CD4-positive, alpha-beta T cell treated with Interleukin-10 for 1 hour (primary cell): ENCODE results near the gene ILKAP.
"Not testable (repeated sequence)": the region's sequence is repeated elsewhere in the genome, so short reads cannot be mapped to it uniquely, and the experiment has no call there.

Experiments used
- DNase-seq: peaks from one replicate; pipeline ENCODE4 v3.0.0-alpha.2; 2020

The ILKAP gene

GRCh38 chr2:238190445-238190844 is 13.1 kb downstream of the ILKAP start:
- DNase-seq: no peak

- DNase-seq: no peak
These were observed 15.6 kb downstream of the ILKAP start for GRCh38 chr2:238187618-238188548.

DNA sequence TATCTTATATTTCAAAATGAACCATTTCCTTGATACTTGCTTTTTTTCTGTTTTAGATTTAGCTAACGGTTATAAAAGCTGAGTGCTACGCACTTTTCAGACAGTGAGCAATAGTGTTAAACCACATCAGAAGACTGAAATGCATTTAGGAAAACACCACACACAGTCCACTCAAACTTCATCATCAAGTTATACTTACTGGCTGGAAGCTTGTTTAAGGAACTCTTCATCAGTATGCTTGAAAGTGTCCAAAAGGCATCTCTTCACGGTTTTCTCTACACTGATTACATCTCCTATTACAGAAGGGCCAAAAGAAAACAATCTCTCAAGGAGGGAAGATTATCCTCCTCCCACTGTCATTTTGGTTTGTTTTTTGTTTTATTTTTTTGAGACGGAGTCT is 19.7 kb downstream of the ILKAP start:
- no peak for DNase-seq

DNA sequence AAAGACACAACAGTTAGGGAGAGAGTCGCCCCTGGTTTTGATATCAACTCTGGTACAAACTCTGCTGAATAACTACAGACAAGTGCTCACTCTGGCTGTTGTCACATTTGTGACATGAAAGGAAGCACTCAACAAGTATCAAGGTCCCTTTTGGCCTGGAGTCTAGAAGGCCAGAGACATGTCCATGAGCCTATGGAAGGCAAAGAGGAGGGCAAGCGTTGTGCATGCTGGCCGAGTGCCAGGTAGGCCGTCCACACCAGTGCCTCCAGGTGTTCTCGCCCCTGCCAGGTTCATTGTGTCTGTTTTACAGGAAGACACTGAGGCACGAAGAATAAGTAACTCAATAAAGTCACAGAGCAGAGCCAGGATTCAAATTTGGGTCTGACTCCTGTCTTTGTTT is 21.1 kb downstream of the ILKAP start:
- DNase-seq: no peak

DNA sequence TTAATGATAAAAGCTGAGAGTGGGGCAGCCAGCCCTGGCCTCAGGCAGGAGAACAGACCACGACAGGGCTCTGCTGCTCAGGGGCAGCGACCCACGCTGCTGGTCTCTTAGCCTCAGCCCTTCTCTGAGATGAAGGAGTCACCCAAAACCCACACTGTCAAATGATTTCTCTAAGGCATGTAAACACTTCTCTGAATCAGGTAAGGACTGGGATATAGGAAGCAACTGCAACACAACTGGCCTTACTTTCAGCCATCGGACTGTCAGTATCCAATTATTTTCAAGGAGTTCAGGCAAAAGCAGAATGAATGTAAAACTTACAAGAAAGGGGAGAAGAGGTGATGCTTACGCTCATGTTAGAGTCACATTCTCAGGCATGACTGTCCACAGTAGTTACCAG is 22.9 kb downstream of the ILKAP start:
- no peak for DNase-seq

DNA sequence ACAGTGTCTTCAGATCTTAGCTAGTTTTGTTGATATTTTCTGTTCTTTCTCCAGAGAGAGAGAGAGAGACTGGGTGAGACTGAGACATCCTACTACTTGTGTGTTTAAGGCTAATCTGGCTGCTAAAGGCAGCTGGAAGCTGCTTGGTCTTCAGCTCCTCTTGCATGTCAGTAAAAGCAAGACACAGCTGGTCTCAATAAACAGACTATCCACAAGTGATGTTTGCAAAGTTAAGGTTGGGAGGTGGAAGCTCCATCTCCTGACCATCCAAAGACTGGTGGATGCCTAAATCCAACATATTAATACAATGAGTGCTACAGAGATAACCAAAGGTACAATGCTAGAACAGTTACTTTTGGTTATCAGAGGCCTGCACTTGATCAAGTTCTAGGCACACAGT is 26.9 kb downstream of the ILKAP start:
- no peak for DNase-seq

DNA sequence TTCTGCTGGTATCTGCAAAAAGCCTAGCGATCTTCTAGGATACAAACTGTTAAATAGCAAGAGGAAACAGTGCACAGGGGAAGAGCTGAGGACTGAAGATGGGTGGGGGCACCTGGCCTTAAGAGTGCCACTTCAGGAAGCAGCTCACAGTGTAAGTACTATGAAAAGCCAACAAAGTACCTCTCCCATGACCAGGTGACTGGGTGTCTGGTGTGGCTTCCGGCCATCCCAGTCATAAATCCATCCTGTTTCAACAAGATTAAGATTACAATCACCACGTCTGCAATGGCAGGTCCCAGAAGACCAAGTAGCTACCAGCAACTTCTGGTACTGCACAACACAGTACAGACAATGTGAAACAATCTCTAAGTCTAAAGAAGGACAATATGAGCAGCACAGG is 28.8 kb downstream of the ILKAP start:
- no peak for DNase-seq

GRCh38 chr2:238174291-238174690 is 29.2 kb downstream of the ILKAP start:
- no peak for DNase-seq

DNA sequence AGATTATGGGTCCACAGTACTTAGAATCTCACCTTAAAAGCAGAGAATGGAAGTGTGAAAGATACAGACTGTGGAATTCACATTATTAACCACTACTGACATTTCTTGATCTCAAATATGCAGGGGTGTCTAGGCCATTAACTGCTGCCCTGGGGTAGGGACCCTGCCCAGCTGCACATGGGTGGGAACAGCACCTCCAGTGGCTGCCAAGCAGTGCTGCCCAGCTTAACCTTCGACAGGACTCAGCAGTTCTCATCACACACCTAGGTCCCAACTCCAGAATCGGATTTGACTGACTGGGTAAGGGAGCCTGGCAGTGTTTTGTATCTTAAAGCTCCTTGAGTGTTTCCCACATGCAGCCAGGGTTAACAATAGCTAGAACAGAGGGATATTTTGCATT is 29.8 kb downstream of the ILKAP start:
- no peak for DNase-seq

DNA sequence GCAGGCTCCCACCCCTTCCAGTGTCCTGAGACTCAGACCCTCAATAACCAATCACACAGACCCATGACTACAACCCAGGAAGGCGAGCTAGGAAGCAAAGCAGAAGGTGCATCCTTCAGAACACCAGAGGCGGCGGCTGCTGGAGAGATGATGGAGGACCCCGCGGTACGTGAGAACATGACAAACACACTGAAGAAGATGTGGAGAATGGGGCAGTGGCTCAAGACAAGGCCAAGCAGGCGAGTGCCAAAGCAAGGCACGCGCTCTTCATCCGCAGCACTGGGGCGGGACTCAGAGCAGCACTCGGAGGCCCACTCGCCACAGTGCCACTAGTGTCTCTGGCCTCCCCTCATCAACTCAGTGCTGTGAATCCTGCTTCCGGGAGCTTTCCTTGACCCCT is 31.1 kb downstream of the ILKAP start:
- no peak for DNase-seq

DNA sequence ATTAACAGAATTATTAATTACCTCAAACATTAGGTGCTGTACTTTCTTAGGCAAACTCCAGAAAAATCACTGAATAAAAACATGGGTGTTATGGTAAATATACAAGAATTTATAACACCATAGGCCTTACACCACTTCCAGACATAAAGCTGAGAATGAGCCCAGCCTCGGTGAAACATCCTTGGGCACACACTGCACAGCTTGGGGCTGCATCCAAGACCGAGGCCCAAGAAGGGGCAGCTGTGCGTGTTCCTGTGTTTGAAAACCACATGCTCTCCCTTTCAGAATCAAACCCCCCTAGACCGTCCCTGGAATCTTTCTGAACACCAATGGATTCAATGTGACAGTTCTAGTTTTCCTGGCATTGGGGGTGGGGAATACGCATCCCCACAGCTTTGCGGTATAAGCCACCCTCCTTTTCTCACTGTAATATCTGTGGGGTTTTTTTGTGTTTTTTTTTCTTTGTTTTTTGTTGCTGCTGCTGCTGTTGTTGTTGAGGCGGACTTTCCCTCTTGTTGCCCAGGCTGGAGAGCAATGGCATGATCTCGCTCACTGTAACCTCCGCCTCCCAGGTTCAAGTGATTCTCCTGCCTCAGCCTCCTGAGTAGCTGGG is 31.8 kb downstream of the ILKAP start:
- no peak for DNase-seq

DNA sequence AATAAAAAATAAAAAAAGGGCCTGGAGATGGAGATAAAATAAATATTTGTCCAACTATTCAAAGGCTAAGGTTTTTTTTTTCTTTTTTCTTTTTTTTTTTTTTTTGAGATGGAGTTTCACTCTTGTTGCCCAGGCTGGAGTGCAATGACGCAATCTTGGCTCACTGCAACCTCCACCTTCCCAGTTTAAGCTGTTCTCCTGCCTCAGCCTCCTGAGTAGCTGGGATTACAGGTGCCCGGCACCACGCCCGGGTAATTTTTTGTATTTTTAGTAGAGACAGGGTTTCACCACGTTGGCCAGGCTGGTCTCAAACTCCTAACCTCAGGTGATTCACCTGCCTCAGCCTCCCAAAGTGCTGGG is 32.4 kb downstream of the ILKAP start:
- not testable (repeated sequence) for DNase-seq

GRCh38 chr2:238170386-238171071 is 33.0 kb downstream of the ILKAP start:
- DNase-seq: no peak

DNA sequence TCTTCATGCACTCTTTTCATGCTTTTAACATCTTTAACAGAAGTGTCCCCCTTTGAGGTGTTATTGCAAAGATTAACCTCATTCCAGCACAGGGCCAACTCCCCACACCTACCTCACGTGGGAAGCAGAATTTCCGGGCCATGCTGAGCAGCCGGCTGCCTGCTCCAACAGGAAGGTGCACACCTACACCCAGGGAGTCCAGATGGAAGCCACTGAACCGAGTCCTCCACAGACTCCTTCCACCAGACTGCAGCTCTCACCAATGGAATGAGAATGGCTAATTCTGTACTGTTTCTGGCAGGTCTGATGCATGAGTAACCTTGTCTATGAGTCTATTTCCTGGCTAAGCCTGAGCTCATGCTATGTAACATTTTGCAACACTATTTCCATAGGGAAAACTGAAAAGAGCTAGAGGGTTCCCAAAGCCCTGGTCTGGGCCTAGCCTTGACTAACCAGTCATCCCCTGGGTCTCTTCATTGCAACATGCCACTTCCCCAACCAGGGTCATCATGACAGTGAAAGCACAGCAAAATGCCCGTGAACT is 33.7 kb downstream of the ILKAP start:
- no peak for DNase-seq

- no peak for DNase-seq
These were observed 34.3 kb downstream of the ILKAP start for GRCh38 chr2:238169048-238169707.

GRCh38 chr2:238168196-238169047 is 35.1 kb downstream of the ILKAP start:
- DNase-seq: no peak

- DNase-seq: no peak
These were observed 35.7 kb downstream of the ILKAP start for GRCh38 chr2:238167761-238168160.

DNA sequence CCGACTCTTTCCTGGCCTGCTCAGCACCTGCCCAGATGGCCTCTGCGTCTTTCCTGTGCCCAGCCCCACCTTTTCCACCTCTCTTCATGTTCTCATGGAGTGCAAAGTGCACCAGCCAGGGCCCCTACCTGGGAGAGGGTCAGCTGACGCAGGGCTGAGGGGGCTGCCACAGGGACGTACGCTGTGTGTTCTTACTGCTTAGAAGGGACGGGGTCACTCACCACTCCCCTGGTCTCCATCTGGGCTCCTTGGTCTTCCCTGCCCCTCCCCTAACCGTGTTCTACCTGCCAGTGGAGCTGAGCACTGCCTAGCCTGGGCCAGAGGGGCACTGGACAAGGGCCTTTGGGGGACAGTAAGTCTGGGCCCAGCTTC is 36.2 kb downstream of the ILKAP start:
- no peak for DNase-seq

- DNase-seq: no peak
These were observed 36.8 kb downstream of the ILKAP start for GRCh38 chr2:238166391-238167343.

- no peak for DNase-seq
These were observed 38.1 kb downstream of the ILKAP start for GRCh38 chr2:238165288-238165921.

- DNase-seq: no peak
These were observed 38.6 kb downstream of the ILKAP start for GRCh38 chr2:238164906-238165287.
